HEK293 (cell line): ENCODE results near the gene SEMA7A.

Source experiments
- GFI1B ChIP-seq: fragments of 450-650 bp; formaldehyde crosslinking; IDR thresholded peaks from 2 replicates; pipeline ENCODE4 v1.5.1; 2016; ENCODE audit warnings: missing biosample characterization, missing genetic modification characterization
- ZBTB1 ChIP-seq: fragments of 450-650 bp; formaldehyde crosslinking; IDR thresholded peaks from 2 replicates; pipeline ENCODE4 v1.5.1; 2016; ENCODE audit warnings: missing biosample characterization, missing genetic modification characterization
- ZNF132 ChIP-seq: fragments of 450-650 bp; formaldehyde crosslinking; IDR thresholded peaks from 2 replicates; pipeline ENCODE4 v1.5.1; 2017; ENCODE audit warnings: missing biosample characterization, missing genetic modification characterization, borderline replicate concordance
- ZNF24 ChIP-seq: fragments of 450-650 bp; formaldehyde crosslinking; IDR thresholded peaks from 2 replicates; pipeline ENCODE4 v1.5.1; 2016; ENCODE audit warnings: missing biosample characterization, missing genetic modification characterization
- ZNF302 ChIP-seq: fragments of 450-650 bp; formaldehyde crosslinking; IDR thresholded peaks from 2 replicates; pipeline ENCODE4 v1.5.1; 2016; ENCODE audit warnings: missing biosample characterization, missing genetic modification characterization, low read depth
- ZNF521 ChIP-seq: fragments of 450-650 bp; formaldehyde crosslinking; IDR thresholded peaks from 2 replicates; pipeline ENCODE4 v1.5.1; 2017; ENCODE audit warnings: missing biosample characterization, mild to moderate bottlenecking, missing genetic modification characterization
- ZNF600 ChIP-seq: fragments of 450-650 bp; formaldehyde crosslinking; IDR thresholded peaks from 2 replicates; pipeline ENCODE4 v1.5.1; 2016; ENCODE audit warnings: missing biosample characterization, missing genetic modification characterization
- ZNF654 ChIP-seq: fragments of 450-650 bp; formaldehyde crosslinking; IDR thresholded peaks from 2 replicates; pipeline ENCODE4 v1.5.1; 2016; ENCODE audit warnings: low read depth, missing biosample characterization, missing genetic modification characterization
- ZNF768 ChIP-seq: fragments of 450-650 bp; formaldehyde crosslinking; IDR thresholded peaks from 2 replicates; pipeline ENCODE4 v1.5.1; 2018; ENCODE audit warnings: missing biosample characterization, mild to moderate bottlenecking, missing genetic modification characterization
- TF ChIP-seq, protein P1 (sequence below): fragments of 450-650 bp; formaldehyde crosslinking; IDR thresholded peaks from 2 replicates; pipeline ENCODE4 v1.5.1; 2016; ENCODE audit warnings: missing biosample characterization, missing genetic modification characterization
- TF ChIP-seq, protein P2 (sequence below): fragments of 450-650 bp; formaldehyde crosslinking; IDR thresholded peaks from 2 replicates; pipeline ENCODE4 v1.5.1; 2017; ENCODE audit warnings: missing biosample characterization, missing genetic modification characterization

DNA sequence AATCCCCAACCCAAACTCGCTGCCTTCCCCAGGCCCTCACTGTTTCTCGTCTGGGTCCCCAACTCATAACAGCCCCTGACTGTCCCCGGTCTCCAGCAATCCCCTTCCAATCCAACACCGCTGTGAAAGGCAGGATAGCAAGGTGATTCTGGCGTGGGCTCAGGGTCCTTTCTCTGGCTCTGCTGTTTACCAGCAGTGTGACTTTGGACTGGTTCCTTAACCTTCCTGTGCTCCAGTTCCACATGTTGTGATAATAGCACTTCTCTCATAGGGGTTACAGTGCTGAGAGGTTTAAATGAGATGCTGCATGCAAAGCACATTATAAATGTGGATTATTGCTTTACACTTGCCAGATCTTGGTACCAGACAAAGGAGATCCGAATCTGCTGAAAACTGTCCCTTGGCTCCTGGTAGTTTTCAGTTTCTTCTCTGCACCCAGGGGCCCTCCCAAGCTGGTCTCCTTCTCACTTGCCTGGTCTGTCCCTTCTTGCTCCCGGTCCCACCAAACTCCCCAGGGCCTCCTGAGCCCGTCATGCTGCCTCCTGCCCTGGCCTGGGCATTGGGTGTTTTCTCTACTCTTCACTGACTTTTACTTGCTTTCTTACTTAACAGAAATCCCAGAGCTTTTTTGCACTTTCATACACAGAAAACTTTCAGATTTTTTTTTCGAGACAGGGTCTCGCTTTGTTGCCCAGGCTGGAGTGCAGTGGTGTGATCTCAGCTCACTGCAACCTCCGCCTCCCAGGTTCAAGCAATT is 39.5 kb downstream of the SEMA7A start:
- TF ChIP-seq, protein P1, sequence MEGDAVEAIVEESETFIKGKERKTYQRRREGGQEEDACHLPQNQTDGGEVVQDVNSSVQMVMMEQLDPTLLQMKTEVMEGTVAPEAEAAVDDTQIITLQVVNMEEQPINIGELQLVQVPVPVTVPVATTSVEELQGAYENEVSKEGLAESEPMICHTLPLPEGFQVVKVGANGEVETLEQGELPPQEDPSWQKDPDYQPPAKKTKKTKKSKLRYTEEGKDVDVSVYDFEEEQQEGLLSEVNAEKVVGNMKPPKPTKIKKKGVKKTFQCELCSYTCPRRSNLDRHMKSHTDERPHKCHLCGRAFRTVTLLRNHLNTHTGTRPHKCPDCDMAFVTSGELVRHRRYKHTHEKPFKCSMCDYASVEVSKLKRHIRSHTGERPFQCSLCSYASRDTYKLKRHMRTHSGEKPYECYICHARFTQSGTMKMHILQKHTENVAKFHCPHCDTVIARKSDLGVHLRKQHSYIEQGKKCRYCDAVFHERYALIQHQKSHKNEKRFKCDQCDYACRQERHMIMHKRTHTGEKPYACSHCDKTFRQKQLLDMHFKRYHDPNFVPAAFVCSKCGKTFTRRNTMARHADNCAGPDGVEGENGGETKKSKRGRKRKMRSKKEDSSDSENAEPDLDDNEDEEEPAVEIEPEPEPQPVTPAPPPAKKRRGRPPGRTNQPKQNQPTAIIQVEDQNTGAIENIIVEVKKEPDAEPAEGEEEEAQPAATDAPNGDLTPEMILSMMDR (tag by site-specific recombination): no peak
- TF ChIP-seq ZNF768 (tag by site-specific recombination) (no peak), ZNF24 (tag by site-specific recombination) (no peak), ZNF132 (tag by site-specific recombination) (no peak), ZNF521 (tag by site-specific recombination) (no peak), ZBTB1 (no peak), ZNF302 (tag by site-specific recombination) (no peak), GFI1B (tag by site-specific recombination) (no peak), ZNF600 (tag by site-specific recombination) (no peak), ZNF654 (tag by site-specific recombination) (no peak)
- TF ChIP-seq, protein P2, sequence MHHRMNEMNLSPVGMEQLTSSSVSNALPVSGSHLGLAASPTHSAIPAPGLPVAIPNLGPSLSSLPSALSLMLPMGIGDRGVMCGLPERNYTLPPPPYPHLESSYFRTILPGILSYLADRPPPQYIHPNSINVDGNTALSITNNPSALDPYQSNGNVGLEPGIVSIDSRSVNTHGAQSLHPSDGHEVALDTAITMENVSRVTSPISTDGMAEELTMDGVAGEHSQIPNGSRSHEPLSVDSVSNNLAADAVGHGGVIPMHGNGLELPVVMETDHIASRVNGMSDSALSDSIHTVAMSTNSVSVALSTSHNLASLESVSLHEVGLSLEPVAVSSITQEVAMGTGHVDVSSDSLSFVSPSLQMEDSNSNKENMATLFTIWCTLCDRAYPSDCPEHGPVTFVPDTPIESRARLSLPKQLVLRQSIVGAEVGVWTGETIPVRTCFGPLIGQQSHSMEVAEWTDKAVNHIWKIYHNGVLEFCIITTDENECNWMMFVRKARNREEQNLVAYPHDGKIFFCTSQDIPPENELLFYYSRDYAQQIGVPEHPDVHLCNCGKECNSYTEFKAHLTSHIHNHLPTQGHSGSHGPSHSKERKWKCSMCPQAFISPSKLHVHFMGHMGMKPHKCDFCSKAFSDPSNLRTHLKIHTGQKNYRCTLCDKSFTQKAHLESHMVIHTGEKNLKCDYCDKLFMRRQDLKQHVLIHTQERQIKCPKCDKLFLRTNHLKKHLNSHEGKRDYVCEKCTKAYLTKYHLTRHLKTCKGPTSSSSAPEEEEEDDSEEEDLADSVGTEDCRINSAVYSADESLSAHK: no peak
